NCI-H146 (cell line): ENCODE measurements around the gene HHIPL1.
"Not testable (repeated sequence)": the region's sequence is repeated elsewhere in the genome, so short reads cannot be mapped to it uniquely, and the experiment has no call there.

Experiments
- DNase-seq: peaks from one replicate; lab custom pipeline; 2025; lab: John Stamatoyannopoulos, UW

Gene HHIPL1

DNA sequence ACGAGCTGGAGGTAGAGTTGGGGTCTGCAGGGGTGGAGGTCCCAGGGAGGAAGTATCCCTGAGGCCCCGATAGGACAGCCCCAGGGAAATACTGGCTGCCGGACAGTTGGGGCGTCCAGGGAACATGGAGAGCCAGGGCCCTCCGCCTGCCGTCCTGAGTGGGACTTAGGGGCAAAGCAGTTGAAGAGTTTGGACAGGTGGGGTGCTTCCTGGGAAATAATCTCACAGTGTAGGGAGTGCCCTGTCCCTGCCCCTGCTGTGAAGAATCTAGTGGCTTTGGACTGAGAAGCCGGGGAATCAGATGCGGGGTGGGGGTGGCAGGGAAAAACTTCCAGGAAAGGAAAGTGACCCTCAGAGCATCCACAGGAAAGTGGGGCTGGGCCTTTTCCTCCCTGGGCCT lies 9.8 kb upstream of the HHIPL1 start:
- DNase-seq = no peak

DNA sequence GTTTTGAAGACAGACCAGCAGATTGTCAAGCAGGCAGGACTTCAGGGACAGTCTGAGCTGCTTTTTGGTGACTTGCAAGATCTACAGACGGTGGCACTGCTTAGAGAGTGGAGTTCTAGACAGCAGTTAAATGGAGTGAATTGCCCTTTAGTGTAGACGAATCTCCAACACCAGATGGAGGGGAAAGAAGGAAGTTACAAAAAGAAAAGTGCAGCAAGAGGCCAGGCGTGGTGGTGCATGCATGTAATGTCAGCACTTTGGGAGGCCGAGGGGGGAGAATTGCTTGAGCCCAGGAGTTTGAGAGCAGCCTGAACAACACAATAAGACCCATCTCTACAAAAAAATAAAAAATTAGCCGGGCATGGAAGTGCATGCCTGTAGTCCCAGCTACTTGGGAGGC lies 8.4 kb upstream of the HHIPL1 start:
- DNase-seq = no peak

DNA sequence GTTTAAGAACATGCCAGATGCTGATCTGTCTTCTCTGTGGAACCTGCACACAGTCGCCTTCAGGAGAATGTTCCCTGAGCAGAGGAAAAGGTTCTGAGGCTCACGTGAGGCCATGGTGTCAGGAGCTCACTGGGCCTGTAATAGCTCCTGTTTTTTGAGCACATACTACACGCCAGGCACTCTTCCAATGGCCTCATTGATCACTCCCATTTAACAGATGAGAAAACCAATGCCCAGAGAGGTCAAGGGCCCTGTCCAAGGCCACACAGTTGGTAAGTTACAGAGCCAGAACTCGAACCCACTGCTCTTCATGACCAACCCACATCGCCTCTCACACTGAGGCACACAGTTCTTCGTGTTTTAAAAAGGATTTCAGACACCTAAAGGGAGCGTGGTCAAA lies 7.3 kb upstream of the HHIPL1 start:
- DNase-seq = no peak

DNA sequence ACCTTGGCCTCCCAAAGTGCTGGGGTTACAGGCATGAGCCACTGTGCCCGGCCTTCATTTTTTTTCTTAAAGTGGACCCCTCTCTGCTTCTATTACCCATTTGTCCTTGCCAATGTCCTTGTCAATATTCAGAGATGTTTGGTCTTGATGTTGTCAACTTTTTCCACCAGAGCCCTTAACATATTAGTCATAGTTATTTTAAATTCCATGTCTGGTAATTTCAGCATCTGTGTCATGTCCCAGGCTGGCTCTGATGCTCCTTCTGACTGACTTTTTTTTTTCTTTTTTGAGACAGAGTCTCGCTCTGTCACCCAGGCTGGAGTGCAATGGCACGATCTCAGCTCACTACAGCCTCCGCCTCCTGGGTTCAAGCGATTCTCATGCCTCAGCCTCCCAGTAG lies 2.2 kb upstream of the HHIPL1 start:
- not testable (repeated sequence) for DNase-seq

DNA sequence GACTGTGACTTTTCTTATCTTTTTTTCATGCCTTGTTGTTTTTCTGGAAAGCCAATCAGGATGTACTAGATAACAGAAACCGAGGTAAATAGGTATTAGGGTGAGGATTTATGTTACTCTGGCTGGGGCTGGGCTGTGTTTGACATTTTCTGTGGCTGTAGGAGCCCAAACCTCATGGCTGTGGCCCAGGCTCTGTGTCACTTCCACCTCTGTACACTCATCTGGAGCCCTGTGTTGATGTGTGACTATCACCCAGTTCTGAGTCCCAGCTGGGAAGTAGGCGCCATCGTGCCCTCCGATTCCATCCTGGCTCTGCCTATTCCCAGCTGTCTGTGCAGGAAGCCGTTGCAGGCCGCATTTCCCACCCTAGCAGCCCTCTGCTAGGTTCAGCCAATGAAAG lies 1.6 kb upstream of the HHIPL1 start:
- no peak for DNase-seq

DNA sequence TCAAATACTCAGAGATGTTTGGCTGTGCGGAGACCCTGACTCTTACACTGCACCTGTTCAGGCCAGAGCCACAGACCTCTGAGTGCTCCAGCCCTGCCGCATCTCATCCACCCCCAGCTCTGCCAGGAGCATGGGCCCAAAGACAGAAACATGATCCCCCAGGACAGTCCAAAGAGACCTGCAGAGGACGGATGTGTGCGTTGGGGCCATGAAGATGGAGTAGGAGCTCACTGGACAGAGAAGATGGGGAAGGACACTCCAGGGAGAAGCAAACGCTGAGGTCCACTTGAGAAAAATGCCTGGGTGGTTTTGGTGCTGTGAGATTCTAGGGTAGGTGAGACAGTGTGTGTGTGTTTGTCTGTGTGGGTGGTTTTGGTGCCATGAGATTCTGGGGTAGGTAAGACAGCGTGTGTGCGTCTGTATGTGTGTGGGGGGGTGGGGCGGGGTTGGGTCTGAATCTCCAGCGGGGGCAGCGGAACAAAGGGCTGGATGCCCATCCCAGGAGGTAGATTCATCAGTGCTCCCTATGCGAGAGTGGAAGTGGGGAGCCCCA lies 818 bp upstream of the HHIPL1 start:
- no peak for DNase-seq

DNA sequence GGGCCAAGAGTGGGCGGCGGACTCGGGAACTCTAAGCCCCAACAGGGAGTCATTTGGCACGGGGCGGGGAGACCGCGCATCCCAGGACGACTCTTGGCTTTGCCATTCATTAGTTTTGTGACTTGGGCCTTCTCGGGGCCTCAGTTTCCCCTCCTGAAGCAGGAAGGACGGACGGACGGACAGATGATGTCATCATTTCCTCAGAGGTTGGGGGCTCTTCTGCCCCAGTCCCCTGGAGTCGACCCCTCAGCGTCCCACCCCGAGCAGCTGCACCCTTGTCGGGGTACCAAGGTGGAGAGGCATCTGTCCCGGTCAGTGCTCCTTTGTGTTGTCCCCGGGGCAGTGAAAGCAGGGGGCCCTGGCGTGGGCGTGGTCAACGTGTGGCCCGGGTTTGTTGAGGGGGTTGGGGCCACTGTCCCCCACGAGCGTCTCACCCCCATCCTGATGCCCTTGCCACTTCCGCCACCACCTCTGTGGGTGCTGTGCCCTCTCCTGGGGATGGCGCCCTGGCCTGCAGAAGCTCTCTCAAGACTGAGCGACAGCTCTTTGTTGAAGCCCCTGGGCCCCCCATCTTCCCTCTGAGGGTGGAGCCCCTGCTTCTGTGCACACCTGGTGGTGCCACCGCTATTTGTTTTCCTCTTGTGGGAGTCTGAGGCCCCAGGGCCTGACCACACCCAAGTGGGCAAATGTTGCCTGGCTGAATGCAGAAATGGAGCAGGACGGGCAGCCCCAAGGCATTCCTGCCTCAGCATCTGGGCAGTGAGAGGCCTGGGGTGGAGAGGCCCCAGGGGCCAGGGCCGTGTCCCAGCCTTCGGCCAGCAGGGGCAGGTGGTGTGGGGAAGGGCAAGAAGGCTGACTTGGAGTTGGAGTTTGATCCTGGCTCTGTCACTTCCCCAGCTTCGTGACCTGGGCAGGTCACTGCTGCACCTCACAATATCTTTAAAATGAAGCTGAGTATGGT lies 896 bp downstream of the HHIPL1 start:
- DNase-seq = no peak

DNA sequence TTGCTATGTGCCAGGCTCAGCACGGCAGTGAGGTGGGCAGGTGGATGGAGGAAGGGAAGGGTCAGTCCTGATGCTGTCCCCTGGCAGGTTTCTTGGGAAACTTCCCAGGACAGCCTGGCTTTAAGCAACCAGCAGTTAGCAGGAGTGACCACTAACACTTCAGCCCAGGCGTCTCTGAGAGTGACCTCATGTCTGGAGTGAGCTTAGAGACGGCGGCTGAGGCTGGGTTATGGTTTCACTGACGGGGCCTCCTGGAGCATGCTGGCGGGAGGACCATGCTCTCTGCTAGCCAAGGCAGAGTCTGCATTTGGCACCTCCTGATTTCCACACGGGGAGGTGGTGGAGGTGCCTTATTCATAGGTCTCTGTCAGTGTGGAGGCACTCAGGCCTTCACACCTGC lies 2.5 kb downstream of the HHIPL1 start:
- DNase-seq = no peak

DNA sequence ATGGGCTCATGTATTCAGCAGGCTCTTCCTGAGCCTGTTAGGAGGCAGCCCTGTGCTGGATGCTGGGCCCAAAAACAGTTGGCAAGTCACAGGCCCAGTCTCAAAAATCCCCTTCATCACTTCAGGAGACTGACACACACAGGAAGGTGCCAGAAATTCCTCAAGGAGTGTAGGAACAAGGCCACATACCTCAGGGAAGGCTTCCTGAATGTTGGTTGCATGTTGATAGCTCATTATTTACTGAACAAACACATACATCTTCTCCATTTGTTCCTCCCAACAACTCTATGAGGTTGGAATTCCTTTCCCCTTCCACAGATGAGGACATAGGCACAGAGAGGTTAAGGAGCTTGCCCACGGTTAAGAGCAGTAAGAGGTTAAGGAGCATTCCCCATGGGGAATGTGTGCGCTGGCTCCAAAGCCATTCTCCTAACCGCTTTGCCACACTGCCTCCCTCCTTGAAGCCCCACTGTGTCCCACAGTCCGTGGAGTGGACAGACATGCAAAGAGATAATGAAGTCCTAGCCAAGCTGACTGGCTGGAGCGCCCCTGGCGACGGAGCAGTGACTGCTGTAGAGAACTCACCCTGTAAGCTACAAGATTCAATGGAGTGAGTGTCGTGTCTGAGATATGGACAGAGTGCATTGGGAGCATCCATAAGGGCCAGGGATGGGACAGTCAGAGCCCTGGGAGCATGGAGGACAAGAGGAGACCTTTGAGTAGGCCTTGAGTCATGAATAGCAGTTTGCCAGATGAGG lies 3.3 kb downstream of the HHIPL1 start:
- DNase-seq = no peak

DNA sequence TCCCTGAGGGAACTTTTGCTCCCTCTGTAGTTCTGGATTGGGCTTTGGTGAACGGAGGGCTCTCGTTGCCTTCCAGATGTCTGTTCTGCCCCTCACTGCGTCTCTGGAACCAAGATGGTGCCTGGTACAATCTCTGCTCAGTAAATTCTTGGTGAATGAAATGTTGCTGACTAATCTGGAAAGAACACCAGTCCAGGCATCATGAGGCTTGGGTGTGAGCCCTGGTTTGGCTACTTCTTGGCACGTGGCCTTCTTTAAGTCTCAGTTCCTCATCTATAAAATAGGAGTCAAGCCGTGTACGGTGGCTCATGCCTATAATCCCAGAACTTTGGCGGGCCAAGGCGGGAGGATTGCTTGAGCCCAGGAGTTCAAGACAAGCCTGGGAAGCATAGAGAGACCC lies 4.3 kb downstream of the HHIPL1 start:
- no peak for DNase-seq

DNA sequence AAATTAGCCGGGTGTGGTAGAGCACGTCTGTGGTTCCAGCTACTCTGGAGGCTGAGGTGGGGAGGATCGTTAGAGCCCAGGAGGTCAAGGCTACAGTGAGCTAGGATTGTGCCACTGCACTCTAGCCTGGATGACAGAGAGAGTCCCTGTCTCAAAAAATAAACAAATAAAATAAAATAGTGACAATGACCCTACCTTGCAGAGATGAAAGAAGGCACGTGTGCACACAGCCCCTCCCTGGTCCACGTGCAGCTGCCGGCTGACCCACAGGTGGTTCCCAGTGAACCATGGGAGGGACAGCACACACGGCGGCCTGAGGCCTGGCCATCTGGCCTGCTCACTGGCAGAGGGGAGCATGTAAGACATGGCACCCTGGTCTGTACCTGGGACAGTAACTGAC lies 4.7 kb downstream of the HHIPL1 start:
- no peak for DNase-seq

DNA sequence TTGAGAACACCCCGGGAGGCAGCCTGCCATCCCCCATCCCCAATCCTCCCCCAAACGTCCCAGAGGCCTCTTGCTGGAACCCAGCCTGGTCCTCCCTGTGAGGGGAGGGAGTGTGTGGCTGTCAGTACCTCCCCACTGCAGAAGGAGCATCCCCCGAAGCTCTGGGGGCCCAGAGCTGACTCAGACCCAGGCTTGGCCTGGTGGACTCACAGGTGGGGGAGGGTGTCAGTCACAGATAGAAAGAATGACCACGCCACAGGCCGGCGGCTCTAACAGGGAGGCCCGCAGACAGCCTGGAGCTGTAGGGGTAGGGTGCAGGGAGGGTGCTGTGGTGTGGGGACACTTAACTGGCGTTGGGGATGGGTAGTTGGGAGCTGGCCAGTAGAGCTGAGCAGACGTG lies 5.3 kb downstream of the HHIPL1 start:
- DNase-seq = no peak

DNA sequence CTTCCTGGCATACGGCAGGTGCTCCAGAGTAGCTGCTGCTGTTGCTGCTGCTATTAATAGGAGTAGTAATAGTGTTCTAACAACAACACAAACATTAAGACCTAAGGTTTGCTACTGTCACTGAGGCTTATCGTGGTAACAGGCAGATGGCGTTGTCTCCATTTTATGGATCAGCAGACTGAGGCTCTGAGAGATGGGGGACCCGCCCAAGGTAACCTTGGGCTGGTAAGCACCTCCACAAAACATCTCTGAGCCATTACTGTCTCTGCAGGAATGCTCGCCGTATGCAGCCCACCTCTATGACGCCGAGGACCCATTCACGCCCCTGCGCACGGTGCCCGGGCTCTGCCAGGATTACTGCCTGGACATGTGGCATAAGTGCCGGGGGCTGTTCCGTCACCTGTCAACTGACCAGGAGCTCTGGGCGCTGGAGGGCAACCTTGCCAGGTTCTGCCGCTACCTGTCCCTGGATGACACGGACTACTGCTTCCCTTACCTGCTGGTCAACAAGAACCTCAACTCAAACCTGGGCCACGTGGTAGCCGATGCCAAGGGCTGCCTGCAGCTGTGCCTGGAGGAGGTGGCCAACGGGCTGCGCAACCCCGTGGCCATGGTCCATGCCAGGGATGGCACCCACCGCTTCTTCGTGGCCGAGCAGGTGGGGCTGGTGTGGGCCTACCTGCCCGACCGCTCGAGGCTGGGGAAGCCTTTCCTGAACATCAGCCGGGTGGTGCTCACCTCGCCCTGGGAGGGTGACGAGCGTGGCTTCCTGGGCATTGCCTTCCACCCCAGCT lies 7.2 kb downstream of the HHIPL1 start:
- DNase-seq = no peak

DNA sequence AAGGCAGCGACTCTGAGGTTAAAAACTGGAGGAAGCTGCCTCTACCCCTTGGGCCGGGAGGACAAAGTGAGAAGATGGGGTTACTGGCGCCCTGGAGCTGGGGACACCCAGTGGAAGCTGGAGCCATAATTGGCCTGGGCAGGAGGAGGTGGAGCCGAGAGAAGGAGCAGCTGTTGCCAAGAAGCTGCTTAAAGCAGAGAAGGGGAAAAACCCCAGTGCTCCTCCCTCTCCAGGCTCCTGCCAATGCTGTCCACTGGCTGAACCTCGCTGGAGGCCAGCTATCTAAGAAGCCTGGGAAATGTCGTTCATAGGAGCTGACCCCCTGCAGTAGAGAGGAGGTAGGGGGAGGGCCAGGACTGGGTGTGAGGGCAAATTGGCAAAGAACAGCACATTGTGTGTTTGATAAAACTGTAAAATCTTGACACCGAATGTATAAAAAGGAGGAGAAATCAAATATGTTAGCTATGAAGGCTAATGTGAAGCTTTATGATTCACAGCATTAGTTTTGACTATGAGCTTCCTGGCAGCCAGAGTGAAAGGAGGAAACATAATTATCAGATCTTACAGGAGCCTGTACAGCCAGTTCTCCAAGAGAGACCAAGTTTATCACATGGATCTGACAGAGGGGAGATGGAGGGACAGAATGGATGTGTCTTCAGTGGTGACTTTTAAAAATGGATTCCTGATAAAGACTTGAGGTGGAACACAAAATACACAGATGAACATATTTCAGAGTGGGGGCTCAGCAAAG lies 9.5 kb downstream of the HHIPL1 start:
- no peak for DNase-seq

DNA sequence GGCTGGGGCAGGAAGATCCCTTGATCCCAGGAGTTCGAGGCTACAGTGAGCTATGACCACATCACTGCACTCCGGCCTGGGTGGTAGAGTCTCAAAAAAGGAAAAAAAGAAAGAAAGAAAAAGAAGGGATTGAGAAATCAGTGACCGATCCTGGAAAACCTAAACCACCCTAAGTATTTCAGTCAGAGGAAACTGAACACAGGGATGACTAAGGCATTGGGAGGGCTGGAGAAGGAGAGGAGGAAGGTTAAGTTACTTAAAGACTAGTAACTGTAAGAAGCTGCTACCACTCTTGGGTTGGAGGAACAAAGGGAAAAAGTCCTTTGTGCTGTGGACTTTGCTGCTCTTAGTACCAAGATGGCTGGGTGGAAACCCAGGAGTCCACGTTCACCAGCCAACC lies 10.6 kb downstream of the HHIPL1 start:
- no peak for DNase-seq

DNA sequence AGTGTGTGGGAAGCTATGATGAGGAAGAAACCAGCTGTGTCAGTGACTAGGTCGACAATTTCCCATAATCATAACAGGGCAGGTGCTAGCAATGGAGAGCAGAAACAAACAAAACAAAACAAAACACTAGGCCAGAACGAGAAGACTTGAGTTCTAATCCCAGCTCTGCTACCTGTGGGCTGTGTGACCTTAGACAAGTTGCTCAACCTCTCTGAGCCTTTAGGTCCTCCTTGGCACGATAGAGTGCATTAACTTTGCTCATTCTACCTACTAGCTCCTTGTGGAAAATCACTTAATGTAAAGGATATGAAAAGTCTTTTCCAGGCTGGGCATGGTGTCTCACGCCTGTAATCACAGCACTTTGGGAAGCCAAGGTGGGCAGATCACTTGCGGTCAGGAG lies 11.2 kb downstream of the HHIPL1 start:
- DNase-seq = no peak

DNA sequence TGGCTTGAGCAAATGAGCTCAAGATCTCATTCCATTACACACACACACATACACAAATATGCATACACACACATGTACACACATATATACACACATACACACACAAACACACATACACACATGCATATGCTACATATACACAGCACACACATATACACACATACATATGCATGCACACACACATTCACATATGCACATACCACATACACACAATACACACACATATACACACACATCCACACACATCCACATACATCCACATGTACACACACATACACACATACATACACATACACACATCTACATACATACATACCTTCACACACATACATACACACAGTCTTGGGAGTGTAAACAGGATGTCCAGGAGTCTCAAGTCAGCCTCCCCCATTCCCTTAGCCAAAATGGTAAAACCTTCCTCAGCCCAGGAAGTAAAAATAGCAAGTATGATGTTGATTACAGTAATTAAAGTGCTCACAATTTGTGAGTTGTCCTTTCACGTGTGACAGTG lies 12.8 kb downstream of the HHIPL1 start:
- no peak for DNase-seq

DNA sequence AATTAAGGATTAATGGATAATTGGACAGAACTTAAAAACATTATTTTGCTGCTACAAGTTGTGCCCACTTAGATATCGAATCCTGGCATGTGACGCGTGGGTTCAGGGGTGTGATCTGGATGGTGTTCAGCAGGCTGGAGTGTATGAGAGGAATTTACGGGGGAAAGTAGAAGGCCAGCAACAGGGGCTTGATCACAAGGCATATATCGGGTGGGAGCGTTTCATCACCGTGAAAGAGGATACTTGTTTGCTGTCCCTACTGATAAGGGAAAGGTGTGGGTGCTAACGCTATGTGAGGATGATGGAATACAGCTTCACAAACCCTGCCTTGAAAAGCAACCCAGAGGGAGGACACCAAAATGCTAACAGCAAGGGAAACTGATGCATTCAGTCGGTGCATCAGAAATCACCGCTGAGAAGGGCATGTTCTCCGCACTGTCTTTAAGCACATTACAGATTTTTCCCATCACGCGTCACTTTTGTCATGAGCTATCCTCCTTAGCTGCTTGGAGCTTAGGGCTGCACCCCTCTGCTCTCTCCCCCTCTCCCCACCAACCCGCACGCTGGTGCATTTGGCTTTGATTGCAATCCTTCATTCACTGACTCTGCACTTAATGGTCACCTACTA lies 13.4 kb downstream of the HHIPL1 start:
- no peak for DNase-seq

DNA sequence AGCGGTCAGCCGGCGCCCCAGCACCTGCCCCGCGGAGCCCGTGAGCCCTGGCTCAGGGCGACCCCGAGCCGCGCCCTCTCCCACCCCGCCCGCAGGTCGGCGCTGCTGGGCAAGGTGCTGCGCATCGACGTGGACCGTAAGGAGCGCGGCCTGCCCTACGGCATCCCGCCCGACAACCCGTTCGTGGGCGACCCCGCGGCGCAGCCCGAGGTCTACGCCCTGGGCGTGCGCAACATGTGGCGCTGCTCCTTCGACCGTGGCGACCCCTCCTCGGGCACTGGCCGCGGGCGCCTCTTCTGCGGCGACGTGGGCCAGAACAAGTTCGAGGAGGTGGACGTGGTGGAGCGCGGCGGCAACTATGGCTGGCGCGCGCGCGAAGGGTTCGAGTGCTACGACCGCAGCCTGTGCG lies 14.4 kb downstream of the HHIPL1 start:
- DNase-seq = no peak

DNA sequence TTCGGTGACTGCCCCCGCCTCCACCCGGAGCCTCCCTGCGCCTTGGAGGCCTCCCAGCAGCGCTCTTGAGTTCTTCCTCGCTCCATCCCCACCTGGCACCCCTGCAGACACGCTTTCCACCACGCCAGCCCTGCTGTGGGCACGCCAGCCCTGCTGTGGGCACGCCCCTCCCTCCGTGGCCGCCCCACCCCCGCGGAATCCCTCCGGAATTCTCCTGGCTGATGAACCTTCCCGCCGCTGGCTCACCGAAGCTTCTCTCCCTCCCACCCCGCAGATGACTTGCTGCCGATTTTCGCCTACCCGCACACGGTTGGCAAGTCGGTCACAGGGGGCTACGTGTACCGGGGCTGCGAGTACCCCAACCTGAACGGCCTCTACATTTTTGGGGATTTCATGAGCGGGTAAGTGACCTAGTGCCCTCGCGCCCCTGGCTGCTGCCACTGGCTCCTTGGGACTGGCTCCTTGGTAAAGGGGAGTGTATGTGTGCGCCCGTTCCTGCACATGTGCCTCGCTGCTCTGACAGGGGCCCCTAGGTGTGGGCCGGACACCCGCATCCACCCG lies 15.2 kb downstream of the HHIPL1 start:
- DNase-seq = no peak
